NCI-H1930 (cell line): ENCODE measurements around the gene RGL3.
"Not testable (repeated sequence)": the region's sequence is repeated elsewhere in the genome, so short reads cannot be mapped to it uniquely, and the experiment has no call there.

Source experiments
- DNase-seq, 2 experiments: peaks; one replicate each; lab custom pipeline; 2025; lab: John Stamatoyannopoulos, UW

The RGL3 gene

GRCh38 chr19:11383706-11384048 lies 35.4 kb downstream of the RGL3 start:
- no peak for DNase-seq

DNA sequence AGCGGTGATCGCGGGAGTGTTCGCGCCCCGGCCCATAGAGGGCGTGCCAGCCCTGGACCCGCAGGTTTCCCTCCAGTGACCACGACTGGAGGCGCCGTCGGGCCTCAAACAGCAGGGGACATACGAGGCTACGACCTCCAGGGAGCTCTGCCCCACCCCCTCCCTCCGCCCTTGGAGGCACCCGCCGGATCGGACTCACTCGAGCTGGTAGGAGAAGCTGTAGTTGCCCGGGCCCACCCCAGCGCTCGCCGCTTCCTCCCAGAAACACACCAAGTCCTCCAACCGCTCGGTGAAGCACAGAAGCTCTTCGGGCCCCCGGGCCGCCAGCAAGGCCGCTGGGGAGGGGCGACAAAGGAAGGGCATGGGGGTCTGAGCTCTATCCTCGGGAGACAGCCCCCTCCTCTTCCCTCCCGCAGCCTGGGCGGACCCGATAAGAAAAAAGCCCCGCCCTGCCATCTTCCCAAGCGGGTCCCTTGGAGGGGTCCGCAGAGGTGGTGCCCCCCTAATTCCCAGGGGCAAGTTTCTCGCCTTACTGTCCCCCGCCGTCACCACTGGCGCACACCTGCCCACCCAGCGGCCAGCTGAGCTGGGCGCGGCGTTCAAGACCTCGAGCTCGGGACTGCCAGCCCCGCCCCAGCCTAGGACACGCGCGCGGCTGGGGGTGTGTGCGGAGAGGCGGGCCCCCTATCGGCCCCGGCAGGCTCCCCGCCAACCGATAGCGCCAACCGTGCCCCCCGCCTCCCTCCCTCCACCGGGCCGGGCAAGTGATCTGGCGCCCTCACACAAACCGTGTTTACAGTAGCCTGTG lies 36.0 kb downstream of the RGL3 start:
- DNase-seq, result peak; percentile 26 to 33

DNA sequence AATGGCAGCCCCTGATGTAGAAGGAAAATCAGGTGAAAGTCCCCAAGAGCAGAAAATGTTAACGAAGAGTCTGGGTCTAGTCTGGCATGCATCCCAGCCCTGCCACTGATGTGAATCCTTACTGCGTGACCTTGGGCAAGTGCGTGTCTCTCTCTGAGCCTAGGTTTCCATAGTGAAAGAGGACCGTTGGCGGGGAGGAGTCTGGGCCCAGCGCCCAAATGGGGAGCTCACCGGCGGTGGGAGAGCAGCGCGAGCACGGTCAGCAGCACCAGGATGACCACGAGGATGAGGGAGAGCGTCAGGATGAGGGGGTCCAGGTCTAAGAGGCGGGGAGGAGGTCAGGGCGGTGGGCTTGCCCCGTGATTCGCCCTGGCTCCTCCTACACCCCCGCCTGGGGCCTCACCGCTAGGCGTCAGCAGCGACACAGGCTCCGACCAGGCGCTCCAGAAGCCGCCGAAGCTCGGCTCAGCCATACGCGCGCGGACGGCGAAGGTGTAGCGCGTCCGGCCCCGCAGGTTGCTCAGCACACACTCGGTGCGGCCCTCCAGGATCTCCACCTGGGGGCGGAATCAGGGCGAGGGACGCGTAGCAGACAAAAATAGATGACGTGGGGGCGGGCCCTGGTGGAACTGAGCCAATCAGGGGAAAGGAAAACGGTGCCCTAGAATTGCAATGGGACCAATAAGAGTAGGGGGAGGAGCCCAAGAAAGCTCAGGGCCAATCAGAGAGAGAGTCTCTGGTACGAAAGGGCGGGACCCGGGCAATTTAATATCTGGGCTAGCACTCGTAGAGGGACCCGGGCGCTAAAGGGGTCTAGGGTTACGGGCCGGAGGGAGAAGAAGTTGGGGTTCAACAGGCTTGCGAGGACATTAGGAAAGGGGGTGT lies 38.2 kb downstream of the RGL3 start:
- peak; percentile 77 to 81 for DNase-seq

DNA sequence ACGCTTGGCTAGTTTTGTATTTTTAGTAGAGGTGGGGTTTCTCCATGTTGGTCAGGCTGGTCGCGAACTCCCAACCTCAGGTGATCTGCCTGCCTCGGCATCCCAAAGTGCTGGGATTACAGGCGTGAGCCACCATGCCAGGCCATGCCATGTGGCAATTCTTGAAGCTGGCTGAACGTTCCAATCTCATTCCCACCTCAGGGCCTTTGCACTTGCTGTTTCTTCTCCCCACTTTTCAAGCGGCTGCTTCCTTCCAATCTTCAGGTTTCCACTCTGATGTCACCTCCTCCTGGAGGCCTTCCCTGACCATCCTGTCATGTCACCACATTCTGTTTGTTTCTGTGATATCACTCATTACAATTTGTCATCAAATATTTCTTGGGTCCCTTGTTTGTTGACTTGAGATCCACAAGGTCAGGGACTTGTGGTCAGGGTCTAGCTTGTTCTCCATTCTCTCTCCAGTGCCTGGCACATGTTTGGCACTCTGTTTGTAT lies 39.2 kb downstream of the RGL3 start:
- DNase-seq, result no peak

DNA sequence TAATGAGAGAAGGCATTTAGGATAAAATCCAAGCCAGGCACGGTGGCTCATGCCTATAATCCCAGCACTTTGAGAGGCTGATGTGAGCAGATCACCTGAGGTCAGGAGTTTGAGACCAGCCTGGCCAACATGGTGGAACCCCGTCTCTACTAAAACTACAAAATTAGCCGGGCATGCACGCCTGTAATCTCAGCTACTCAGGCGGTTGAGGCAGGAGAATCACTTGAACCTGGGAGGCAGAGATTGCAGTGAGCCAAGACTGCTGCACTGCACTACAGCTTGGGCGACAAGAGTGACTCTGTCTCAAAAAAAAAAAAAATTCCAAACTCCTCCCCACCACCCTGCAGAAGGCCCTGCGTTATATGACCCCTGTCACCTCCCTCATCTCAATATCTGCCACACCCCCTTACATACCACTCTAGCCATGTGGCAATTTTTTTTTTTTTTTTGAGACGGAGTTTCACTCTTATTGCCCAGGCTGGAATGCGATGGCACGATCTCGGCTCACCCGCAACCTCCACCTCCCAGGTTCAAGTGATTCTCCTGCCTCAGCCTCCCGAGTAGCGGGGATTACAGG lies 39.8 kb downstream of the RGL3 start:
- not testable (repeated sequence) for DNase-seq

DNA sequence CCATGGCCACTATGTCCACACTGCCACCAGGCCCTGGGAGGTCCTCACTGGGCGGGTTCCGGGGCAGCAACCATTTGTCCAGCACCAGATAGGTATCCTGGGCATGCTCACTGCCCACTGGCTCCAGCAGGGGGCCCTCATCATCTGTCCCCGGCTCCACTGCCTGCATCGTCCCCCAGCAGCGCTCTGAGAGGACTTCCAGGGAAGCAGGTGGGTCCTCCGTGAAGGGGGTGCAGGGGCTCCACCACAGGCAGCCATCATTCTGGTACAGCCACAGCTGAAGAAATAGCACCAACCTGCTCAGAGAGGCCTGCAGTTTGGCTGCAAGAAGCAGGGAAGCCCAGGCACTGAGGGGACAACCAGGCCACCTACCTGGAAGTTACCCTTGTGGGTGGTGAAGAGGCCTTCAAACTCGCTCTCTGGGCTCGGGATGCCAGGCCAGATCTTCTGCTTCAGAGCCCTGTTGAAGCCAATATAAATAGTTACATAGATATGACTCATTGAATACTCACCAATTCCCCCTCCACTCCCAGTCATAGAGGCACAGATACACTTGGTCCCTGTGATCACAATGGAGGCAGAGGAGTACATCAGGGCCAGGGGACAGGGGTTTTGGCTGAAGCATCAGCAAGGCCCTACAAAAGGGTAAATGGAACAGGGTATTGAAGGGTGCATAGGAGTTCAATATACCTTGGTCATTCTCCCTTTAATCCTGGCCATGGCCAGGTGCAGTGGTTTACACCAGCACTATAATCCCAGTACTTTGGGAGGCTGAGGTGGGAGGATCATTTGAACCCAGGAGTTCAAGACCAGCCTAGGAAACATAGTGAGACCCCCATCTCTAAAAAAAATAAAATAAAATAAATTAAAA lies 40.6 kb downstream of the RGL3 start:
- DNase-seq, result peak in 1 of 2 experiments; percentile 48

DNA sequence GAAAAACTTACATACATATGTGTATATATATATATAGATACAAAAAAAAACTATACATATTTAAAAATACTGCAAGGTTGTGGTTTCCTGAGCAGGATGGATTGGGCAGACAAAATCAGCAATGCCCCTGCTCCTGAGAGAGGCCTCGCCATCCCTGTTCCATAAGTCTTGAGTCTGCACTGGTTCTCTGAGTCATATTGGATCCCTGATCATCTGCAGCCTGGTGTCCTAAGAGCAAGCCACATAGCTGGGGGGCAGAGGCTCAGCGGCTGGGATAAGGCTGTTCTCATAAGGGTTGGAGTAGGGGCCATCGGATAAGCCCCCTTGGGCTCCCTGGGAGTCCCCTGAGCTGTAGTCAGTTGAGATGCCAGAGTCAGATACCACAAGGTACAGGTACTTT lies 41.4 kb downstream of the RGL3 start:
- no peak for DNase-seq

DNA sequence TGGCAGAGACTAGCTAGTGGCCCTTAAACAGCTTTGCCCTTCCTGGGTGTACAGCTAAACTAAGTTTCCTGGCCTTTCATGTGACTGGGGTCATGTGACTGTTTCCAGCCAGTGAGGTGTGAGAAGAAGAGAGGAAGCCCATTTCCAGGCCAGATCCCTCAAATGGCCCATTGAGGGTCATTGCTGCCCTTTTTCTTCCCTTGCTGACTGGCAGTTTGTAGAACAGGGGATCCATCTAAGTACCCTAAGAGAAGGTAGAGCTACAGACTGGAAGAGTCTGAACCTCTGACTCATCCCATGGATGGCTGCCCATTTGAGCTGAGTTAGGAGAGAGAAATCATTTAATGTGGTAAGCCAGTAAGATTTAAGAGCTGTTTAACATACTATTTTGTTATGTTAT lies 41.9 kb downstream of the RGL3 start:
- DNase-seq, result no peak

DNA sequence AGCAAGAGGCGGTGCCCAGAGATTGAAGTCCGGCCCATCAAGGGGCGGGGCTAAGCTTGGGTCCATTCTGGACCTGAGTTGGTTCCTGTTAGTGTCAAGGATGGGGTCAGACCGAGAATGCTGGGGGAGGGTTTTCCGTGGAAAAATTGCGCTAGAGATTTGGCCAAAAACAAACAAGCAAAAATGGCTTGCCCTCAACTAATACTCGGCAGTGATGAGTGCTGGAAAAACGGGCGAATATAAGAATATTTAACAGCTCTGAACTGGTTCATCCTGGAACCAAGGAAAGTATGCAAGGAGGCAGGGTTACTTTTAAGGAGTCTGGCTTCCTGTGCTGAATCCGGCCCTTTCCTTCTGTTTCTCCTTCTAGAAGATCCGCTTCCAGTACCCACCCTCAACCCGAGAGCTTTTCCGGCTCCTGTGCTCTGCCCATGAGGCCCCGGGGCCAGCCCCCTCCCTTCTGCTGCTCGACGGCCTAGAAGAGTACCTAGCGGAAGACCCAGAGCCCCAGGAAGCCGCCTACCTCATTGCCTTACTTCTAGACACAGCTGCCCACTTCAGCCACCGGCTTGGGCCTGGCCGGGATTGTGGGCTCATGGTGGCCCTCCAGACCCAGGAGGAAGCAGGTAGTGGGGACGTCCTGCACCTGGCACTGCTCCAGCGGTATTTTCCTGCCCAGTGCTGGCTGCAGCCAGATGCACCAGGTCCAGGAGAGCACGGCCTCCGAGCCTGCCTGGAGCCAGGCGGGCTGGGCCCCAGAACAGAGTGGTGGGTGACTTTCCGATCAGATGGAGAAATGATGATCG lies 43.8 kb downstream of the RGL3 start:
- DNase-seq, result no peak

DNA sequence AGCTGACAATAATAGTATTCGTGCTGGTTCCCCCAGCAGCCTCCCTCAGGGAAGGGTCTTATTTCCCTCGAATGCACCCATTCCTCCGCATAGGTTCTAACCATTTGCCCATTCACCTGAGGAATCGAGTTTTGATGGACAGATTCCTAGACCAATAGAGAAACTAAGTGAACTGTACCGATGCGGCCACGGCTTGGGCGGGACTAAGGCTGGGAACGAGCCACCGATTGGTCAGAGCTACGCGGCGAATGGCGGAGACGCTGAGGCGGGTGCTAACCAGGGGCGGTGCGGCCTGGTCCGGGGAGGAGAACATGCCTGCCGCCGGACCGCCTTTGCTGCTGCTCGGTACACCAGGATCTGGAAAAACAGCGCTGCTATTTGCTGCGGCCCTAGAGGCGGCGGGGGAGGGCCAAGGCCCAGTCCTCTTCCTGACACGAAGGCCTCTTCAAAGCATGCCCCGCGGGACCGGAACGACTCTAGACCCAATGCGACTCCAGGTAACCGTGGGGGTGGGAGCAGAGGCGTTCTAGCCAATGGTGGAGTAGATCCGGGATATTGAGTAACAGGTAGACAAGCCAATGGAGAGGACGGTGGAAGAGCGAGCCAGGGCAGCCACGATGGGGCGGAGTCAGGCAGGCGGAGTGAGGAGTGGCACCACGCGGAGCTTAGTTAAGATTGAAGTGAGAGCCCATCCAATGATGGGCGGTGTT lies 44.5 kb downstream of the RGL3 start, which contains the start of gene SWSAP1:
Gene SWSAP1, plus strand, starts transcription at position 234 of the 710 bp plus-strand sequence. Its CDS starts 15 bp downstream, at position 249.
- peak; percentile 94 to 95 for DNase-seq

DNA sequence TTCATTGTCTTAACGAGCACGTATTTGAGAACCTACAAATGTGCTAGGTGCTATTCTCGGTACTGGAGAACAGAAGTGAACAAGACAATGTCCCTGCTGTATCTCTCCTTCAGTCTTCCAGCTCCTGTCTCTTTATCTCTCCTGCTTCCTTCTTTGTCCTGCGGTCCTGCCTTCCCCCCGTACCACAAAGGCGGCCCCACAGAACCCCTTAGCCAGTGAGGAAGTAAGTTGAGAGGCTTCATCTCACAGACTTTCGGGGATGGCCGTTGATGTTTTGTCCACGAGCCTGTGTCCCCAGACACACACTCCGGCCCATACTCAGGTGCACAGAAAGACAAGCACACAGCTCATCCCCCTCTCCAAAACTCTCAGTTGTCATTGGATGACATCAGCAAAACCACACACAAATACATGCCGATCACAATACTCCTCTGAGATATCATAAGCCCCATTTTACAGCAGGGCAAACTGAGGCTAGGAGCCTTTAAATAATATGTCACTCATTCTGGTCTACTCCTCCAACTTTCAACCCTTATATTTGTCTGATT lies 45.2 kb downstream of the RGL3 start:
- no peak for DNase-seq

GRCh38 chr19:11373166-11373884 lies 45.8 kb downstream of the RGL3 start:
- DNase-seq, result peak; percentile 69 to 76

DNA sequence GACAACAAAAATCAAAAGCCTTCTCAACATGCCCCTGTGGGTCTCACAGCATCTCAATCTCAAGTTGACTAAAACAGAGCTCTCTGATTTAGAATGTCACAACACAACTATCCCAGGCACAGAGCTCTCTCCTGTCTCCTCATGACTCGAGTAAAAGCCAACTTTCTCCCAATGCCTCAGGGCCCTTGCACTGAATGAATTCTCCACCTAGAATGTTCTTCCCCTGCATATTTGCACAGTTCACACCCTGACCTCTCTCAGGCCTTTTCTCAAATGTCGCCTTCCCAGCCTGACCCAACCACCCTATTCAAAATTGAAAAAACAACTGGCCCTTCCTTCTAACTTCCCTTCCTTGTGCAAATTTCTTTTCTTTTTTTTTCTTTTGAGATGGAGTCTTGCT lies 48.4 kb downstream of the RGL3 start:
- DNase-seq, result no peak

- DNase-seq, result no peak
Observed at GRCh38 chr19:11367528-11367927, 51.6 kb downstream of the RGL3 start.

GRCh38 chr19:11365557-11366117 lies 53.5 kb downstream of the RGL3 start:
- DNase-seq, result no peak

DNA sequence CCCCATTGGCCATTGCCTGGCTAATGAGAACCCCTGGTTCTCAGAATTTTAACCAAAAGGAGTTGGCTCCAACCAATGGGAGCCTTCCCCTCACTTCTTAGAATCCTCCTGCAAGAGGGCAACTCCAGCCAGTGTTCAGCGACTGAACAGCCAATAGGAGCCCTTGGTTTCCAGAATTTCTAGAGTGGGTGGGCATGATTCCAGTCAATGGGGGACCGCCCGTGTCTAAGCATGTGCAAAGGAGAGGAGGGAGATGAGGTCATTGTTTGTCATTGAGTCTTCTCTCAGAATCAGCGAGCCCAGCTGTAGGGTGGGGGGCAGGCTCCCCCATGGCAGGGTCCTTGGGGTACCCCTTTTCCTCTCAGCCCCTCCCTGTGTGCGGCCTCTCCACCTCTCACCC lies 54.2 kb downstream of the RGL3 start:
- DNase-seq, result no peak

- no peak for DNase-seq
Observed at GRCh38 chr19:11364296-11364904, 54.7 kb downstream of the RGL3 start.

- DNase-seq, result no peak
Observed at GRCh38 chr19:11363881-11364280, 55.2 kb downstream of the RGL3 start.
